Right lung (tissue), 5 donors: ENCODE data around the gene CDC34. TPM values are rescaled to one million over a fixed set of nuclear protein-coding genes. Genes with fewer than 3 reads are reported as not detected.
A peak's percentile ranks its signal among the peaks of the same experiment; 100 is the strongest.

ENCODE experiments used
- DNase-seq, 2 donors: peaks; one replicate each; pipeline ENCODE4 v3.0.0-alpha.2; 2013
- polyA plus RNA-seq, 5 donors: library from polyadenylated mRNA; unstranded; fragments of 120-200 nt; gene quantifications; one replicate each; pipeline versions ENCODE4 v1.2.1 to v1.2.3, GENCODE V29; 2013; ENCODE audit warnings: inconsistent platforms in 1 of 5, low replicate concordance in 1 of 5; ENCODE audit not compliant: insufficient read length in 5 of 5, insufficient read depth in 1 of 5

Gene CDC34
- polyA plus RNA-seq, 5 donors: 43.5 to 68.9 (median 50.8) TPM

DNA sequence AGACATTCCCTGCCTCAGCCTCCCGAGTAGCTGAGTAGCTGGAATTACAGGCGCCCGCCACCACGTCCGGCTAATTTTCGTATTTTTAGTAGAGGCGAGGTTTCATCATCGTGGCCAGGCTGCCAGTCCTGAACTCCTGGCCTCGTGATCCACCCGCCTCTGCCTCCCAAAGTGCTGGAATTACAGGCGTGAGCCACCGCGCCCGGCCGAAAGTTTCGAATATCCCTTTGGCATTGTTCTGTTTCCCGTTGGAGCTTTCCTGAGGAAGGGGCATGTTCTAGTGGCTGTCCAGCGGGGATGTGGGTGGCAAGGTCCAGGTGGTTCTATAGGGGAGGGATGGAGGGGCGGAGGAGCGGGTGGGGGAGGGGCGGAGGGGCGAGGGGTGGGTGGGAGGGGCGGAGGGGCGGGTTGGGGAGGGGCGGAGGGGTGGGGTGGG, 38.7 kb downstream of the CDC34 start:
- no peak for DNase-seq

DNA sequence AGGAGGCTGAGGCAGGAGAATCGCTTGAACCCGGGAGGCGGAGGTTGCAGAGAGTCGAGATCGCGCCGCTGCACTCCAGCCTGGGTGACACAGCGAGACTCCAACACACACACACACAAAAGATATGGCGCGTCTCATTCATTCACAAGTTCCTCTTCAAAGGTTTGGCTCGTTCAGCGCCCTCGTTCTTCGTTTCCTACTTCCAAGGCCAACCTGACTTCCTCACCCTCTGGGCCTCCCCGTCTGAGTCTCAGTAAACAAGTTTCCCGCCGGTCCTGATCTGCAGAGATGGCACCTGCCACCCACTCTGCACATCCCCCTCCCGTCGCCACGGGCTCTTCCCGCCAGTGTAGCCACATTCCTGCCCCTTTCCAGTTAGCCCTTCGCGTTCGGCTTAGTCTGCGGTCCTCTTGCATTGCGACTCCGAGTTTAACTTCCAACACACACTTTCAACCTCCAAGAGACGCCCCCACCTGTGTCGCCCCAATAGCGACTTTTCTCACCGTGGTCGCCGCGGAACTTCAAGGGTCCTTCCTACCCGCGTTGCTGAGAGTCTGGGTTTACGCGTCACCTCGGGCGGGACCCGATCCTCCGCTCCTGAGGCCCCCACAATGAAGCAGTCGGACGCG, 39.5 kb downstream of the CDC34 start:
- peak in 1 of 2 donors; percentile 42 for DNase-seq

DNA sequence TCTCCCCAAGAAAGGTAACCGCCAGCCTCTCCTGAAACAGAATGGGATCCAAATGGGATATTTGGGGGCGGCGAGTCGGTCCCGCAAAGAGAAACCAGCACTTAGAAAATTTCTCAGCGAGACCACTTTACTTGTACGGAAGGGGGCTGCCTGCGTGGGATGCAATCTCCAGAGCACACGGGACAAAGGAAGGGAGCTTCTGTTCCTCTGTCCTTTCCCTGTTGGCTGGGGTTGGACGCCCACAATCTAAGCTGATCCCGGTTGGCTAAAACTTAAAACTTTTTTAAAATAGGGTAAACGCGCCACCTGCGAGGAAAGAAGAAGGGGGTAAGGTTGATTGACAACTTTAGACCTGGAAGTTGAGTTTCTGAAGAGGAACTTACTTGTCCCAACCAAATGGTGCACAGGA, 40.0 kb downstream of the CDC34 start:
- DNase-seq: no peak

DNA sequence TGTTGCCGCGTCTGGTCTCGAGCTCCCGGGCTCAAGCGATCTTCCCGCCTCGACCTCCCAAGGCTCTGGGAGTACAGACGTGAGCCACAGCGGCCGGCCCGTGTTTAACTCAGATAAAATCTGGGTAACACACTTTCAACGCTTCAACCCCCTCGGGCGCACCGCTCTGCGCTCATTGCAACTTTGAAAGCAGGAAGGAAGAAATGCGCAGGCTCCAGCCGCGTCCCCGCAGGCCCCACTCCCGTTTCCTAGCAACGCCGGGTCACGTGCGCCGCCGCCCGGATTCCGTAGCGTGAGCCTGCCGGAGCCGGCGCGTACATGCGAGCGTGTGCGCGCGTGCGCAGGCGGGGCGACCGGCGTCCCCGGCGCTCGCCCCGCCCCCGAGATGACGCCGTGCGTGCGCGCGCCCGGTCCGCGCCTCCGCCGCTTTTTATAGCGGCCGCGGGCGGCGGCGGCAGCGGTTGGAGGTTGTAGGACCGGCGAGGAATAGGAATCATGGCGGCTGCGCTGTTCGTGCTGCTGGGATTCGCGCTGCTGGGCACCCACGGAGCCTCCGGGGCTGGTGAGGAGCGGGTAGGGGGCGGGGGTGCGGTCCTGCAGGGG, 40.7 kb downstream of the CDC34 start, which contains the start of gene BSG:
BSG (plus strand) TSS at position 457 of the 603 bp plus-strand sequence; CDS start at position 496, 39 bp downstream.
- peak; percentile 97 to 98 for DNase-seq

DNA sequence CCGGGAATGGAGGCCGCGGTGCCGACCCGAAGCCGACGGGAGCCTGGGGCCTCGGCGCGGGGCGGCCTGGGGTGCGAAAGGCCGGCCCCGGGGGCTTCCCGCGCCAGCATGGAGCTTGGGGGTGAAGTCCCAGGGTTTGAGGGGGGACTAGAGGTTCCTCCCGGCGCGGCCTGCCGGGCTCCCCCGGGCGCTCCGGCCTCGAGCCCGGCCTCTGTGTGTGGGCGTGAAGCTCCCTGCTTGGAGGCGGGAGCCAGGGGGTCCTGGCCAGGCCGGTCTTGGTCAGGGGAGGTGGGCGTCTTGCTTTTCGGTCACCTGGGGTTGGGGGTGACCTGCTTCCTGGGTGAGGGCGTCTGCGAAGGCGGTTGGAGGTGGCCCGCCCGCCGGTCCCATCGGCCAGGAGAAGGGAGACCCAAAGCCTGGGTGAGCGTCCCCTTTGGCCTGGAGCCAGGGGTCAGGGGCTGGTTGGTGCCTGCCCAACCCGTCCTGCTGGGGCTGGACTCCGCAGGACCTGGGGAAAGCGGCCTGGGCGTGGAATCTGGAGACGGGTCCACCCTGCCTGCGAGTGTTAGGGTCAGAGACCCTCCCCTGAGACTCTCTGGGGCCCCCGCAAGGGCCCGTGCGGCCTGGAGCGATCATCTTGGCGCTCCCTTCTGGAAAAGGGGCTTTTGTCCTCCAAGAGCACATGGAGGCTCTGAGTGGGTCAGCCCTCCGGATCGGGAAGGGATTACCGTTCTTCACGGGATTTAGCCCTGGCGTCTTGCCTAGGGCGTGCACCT, 41.4 kb downstream of the CDC34 start:
- no peak for DNase-seq

DNA sequence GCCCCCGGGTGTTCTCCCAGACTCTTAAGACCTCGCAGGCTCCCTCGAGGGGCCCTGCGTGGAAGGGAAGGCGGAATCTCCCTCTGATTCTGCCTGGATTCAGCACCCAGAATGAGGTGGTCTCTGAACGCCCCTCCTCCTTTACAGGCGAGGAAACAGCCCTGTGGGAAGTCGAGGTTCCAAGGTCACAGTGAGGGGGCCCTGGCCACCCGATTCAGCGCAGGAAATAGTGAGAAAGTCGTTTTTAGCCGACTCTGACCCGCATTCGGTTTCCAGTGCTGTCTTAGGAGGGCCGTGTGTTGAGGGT, 41.9 kb downstream of the CDC34 start:
- DNase-seq: no peak

DNA sequence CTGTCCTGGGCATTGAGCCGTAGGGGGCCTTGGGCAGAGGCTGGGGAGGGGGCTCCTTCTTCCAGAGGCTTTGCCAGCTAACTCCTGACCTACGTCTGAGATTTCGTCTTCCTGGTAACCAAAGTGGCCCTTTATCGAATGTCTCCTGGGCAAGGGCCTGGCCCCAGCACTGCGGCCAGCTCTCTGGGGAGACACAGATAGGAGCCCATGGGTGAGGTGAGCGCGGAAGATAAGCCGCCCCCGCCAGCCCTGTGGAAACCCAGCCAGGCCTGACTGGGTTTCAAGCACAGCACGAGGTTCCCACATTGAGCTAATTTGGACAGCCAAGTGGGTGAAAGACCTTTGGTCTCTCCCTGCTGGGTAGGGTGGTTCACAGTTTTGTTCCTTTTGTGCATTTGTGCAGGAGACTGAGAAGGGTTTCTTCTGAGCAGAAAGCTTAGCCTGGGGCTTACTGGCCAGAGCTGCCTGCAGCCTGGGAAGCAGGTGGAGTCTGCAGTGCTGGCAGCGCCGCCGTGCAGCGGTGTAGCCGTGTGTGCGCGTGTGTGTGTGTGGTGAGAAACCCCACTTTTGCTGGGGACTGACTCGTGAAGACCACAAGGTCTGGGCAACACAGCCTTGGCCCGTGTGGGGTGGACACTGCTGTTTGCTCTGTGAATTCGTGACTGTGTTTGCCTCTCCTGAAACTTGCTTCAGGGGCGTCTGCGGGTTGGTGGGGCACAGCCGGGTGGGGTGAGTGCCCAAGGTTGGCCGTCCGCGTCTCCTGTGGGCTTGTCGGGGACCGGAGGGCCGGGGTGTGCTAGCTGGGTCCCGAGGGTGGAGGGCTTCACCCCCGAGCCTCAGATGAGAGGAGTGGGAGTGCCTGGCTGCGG, 43.3 kb downstream of the CDC34 start:
- no peak for DNase-seq

DNA sequence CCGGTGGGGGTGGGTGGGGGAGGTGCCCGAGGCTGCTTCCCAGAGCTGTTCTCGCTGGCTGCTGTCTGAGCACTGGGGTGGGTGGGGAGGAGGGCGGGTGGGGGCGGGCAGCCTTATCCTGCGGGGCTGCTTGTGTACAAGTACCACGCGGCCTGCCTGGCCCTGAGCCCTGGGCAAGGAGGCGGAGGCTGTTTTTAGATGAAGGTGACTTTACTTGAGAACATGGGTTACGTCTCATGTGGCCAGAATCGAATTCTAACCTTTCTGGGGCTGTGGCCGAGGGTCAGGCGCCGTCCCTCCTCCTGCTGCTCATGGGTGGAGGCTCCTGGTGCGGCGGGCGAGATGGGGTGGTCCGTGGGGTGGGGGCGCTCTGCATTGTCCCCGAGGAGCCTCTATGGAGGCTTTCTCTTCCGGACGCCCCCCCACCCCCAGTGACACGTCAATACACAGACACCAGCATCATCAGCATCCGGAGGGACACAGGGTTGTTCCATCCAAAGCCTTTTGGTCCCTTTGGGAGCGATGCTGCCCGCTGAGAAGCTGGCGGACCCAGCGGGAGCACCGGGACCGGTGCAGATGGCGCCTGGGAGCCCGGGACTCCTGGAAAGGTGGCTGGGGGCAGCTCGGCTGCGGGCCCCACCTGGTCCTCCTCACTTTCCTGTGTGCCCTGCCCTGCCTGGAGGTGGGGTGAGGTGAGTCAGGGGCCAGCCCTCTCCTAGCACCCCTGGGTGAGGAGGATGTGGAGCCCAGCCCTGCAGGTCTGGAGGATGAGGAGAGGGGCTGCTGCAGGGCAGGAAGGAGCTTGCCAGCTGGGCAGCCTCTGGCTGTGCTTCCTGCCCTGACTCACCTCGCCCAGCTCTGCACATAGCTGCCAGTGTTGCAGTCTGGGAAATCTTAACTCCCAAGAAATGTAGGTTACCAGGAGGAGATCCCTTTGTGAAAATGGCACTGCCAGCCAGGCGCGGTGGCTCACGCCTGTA, 44.3 kb downstream of the CDC34 start:
- no peak for DNase-seq

DNA sequence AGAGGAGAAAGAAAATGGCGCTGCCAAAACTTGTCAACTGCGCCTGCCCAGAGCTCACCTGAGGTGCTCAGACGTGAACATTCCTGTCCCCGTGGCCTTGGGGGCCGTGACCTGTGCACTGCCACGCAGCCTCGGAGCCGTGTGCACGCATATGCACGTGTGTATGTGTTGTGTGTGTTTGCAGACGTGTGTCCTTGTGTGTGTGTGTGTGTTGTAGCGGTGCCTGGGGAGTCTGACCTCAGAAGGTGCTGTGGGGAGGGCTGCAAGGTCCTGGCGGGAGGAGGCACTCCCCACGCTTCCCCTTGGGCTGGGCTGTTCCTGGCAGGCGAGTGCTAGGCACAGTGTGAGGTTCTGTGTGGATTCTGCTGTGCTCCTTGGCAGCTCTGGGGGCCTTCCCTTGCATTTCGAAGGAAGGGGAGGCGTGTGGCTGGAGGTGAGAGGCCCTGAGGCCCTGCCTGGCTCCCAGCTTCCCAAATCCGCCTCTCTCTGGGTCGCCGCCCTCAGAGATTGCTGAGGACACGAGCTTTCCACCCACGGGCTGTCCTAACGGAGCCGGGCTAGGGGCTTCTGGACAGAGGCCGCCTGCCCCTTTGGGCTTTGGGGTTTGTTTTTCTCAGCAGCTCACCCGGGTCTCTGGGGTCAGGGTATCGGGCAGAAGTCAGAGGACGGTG, 45.3 kb downstream of the CDC34 start:
- DNase-seq: no peak

DNA sequence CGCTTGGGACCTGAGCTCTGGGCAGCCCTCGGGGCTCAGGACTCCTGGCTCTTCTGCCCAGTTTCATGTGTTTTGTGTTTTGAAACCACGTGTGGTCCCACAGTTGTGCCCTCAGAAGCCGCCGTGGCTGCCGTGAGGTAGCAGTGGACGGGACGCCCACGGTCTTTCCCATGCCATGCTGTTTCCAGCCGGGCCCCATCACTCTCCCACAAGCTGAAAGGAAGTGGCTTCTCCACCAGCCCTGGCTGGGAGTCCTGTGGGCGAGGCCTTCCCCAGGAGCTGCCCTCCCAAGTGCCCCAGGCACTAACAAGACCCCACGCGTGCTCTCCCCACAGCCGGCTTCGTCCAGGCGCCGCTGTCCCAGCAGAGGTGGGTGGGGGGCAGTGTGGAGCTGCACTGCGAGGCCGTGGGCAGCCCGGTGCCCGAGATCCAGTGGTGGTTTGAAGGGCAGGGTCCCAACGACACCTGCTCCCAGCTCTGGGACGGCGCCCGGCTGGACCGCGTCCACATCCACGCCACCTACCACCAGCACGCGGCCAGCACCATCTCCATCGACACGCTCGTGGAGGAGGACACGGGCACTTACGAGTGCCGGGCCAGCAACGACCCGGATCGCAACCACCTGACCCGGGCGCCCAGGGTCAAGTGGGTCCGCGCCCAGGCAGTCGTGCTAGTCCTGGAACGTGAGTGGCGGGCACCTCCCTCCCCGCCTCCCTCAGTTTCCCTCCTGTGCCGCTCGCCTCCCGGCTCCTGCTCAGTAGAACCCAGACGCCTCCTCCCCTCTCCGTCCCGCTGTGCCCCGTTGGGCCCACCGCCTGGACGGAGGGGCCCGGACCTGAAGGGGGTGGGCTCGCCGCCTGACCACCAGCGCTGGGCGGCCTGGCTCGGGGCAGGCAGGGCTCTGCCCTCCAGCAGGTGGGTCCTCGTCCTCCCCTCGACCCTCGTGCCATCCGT, 46.2 kb downstream of the CDC34 start:
- DNase-seq: no peak

DNA sequence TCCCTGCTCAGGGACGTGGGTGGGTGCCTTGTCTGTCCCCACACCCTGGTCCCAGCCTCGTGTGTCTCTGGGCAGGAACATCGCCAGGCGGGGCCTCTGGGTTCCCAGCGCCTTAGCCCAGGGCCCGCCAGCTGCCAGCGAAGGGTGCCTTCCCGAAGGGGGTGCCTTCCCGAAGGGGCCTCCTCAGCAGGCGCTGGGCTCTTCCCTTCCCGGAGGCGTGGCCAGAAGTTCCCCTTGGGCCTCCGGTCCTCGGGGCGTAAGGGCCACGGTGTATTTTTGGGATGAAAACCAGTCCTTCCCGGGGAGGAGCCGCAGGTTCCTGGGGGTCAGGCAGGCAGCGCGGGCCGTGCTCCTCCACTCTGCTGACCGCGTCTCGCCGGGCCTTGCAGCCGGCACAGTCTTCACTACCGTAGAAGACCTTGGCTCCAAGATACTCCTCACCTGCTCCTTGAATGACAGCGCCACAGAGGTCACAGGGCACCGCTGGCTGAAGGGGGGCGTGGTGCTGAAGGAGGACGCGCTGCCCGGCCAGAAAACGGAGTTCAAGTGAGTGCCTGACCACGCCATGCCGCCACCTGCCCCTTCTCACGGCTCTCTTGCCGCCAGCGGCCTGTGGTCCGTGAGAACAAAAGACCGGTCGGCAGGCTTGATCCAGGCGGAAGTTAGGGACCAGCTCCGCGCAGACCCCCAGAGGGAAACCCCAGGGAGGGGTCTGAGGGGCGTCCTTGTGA, 47.7 kb downstream of the CDC34 start:
- DNase-seq: no peak

DNA sequence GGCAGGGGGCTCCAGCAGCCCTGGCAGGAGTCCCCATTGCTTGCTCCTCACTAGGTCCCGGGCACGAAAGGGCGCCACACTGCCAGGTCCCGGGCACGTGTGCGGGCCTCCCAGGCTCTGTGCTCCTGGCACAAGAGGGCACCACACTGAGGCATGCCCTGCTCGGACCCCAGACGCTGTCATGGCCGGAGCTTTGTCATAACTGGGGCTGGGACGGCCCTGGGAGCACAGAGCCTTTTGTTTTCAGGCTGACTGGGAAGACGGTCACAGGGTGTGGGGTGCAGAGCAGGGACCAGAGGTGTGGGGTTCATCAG, 48.2 kb downstream of the CDC34 start:
- no peak for DNase-seq

DNA sequence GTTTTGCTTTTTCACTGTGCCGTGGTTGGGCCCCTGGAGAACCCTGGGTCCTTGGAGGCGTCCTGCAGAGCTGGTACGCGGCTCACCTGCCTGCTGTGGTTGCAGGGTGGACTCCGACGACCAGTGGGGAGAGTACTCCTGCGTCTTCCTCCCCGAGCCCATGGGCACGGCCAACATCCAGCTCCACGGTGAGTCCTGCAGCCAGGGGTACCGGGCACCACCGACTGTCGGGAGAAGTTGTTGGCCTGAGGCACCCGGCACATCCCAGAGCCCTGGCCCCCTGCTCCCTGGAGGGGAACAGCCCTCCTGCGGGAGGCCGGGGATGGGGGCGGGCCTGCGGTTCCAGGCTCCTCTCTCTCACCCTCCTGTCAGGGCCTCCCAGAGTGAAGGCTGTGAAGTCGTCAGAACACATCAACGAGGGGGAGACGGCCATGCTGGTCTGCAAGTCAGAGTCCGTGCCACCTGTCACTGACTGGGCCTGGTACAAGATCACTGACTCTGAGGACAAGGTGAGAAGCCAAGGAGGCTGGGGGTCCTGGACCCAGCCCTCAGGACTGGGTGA, 48.8 kb downstream of the CDC34 start:
- DNase-seq: no peak

DNA sequence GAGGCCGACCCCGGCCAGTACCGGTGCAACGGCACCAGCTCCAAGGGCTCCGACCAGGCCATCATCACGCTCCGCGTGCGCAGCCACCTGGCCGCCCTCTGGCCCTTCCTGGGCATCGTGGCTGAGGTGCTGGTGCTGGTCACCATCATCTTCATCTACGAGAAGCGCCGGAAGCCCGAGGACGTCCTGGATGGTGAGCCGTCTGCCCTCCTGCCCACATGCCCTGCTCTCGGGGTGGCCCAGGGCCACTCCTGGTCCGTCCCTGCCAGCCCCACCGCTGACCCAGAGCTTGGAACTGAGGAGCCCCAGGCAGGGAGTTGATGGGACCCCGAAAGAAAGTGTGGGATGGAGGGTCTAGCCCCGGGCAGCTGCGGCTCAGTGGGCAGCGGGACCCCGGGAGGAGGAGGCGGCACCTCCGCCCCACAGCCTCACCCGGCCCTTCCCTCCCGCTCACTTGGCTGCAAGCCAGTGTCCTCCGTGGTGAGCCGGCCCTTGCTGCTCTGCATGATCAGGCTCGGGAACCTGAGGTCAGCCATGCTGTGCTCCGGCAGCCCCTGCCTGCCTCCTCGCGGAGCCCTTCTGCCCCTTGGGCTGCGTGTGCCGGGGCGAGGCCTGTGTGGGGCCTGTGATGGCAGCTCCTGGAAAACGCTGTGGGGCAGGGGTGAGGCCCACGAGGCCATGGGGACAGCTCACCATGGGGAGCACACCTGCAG, 50.0 kb downstream of the CDC34 start:
- DNase-seq: no peak

DNA sequence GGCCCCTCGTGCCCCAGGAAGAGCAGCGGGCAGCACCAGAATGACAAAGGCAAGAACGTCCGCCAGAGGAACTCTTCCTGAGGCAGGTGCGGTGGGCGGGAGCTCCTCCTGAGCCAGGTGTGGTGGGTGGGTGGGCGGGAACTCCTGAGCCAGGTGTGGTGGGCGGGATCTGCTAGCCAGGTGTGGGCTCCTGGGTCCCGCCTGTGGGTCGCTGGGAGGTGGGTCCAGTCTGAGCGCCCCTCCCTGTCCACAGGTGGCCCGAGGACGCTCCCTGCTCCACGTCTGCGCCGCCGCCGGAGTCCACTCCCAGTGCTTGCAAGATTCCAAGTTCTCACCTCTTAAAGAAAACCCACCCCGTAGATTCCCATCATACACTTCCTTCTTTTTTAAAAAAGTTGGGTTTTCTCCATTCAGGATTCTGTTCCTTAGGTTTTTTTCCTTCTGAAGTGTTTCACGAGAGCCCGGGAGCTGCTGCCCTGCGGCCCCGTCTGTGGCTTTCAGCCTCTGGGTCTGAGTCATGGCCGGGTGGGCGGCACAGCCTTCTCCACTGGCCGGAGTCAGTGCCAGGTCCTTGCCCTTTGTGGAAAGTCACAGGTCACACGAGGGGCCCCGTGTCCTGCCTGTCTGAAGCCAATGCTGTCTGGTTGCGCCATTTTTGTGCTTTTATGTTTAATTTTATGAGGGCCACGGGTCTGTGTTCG, 51.1 kb downstream of the CDC34 start:
- DNase-seq: no peak

DNA sequence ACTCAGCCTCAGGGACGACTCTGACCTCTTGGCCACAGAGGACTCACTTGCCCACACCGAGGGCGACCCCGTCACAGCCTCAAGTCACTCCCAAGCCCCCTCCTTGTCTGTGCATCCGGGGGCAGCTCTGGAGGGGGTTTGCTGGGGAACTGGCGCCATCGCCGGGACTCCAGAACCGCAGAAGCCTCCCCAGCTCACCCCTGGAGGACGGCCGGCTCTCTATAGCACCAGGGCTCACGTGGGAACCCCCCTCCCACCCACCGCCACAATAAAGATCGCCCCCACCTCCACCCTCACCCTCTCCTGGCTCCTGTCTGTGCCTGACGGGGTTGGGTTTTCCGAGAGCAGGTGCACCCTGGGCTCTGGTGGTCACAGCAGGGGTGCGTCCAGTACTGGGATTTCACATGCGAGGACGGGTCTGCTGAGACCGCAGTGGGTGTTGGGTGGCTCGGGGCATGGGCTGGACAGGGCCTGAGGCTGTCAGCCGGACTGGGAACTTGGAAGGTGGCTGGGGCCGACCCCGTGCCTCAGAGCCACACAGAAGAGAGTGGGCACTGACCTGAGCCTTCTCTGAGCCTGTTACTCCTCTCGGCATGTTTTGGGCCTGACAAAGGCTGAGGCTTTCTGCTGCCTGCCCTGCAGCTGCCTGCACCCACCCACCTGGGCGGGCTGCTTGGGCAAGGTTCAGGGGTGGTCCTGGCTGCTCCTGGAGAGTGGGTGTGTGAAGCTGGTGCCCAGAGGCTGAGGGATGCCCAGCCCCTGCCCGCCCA, 51.8 kb downstream of the CDC34 start:
- no peak for DNase-seq
